ENCODE data around the gene CACNA1F.

CACNA1F gene

DNA sequence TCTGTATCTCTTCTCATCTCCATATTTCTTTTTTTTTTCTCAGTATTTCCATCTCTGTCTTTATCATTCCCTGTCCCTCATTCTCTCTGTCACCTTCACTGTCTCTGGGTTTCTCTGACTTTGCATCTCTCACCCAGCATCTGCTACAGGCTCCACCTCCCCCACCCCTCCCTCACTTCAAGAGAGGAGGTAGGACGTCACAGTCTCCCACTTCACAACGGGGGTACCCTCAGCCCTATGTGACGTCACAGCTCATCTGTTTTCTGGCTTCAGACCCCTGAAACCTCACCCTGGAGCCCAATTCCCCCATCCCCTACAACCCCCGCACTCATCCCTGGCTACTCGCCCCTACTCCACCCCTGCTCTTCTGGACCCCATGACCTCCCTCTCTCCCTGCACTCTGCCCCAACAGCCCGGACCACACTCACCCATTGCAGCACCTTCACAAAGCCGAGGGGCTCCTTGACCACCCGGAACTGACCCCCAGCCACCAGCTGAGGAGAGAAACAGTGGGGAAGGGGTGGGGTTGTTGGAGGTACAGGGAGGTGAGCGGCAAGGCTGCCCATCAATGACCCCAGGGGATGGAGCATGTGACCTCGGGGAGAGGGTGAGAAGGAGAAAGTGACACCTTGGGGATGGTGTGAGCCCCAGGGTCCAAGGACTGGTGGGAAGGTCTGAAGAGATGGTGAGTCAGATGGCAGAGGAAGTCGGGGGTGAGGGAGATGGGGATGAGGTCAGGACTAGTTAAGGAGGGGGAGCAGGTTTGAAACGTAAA is 34.4 kb downstream of the CACNA1F start:
- no peak for DNase-seq (ENCODE audit: low read depth in 1 of 2, low spot score in 1 of 2)
- H3K27ac ChIP-seq (replicated peaks): no peak overlapping the region
- H3K4me3 ChIP-seq (replicated peaks; ENCODE audit: insufficient read depth, low read length): no peak overlapping the region
- H3K27me3 ChIP-seq (ENCODE audit: insufficient read depth, poor library complexity, severe bottlenecking): no peaks in the 10 kb centered on the region
- TF ChIP-seq GABPA (IDR thresholded peaks at IDR 0.05; ENCODE audit: low read depth) (no peak), POLR2AphosphoS5 (IDR thresholded peaks at IDR 0.05; ENCODE audit: low read depth) (no peak), SPI1 (IDR thresholded peaks at IDR 0.05; ENCODE audit: borderline replicate concordance, low read depth) (no peak)
- TF ChIP-seq, protein P1, sequence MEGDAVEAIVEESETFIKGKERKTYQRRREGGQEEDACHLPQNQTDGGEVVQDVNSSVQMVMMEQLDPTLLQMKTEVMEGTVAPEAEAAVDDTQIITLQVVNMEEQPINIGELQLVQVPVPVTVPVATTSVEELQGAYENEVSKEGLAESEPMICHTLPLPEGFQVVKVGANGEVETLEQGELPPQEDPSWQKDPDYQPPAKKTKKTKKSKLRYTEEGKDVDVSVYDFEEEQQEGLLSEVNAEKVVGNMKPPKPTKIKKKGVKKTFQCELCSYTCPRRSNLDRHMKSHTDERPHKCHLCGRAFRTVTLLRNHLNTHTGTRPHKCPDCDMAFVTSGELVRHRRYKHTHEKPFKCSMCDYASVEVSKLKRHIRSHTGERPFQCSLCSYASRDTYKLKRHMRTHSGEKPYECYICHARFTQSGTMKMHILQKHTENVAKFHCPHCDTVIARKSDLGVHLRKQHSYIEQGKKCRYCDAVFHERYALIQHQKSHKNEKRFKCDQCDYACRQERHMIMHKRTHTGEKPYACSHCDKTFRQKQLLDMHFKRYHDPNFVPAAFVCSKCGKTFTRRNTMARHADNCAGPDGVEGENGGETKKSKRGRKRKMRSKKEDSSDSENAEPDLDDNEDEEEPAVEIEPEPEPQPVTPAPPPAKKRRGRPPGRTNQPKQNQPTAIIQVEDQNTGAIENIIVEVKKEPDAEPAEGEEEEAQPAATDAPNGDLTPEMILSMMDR (IDR thresholded peaks at IDR 0.05; ENCODE audit: insufficient read depth, low read length): no peak
- TF ChIP-seq, protein P2, sequence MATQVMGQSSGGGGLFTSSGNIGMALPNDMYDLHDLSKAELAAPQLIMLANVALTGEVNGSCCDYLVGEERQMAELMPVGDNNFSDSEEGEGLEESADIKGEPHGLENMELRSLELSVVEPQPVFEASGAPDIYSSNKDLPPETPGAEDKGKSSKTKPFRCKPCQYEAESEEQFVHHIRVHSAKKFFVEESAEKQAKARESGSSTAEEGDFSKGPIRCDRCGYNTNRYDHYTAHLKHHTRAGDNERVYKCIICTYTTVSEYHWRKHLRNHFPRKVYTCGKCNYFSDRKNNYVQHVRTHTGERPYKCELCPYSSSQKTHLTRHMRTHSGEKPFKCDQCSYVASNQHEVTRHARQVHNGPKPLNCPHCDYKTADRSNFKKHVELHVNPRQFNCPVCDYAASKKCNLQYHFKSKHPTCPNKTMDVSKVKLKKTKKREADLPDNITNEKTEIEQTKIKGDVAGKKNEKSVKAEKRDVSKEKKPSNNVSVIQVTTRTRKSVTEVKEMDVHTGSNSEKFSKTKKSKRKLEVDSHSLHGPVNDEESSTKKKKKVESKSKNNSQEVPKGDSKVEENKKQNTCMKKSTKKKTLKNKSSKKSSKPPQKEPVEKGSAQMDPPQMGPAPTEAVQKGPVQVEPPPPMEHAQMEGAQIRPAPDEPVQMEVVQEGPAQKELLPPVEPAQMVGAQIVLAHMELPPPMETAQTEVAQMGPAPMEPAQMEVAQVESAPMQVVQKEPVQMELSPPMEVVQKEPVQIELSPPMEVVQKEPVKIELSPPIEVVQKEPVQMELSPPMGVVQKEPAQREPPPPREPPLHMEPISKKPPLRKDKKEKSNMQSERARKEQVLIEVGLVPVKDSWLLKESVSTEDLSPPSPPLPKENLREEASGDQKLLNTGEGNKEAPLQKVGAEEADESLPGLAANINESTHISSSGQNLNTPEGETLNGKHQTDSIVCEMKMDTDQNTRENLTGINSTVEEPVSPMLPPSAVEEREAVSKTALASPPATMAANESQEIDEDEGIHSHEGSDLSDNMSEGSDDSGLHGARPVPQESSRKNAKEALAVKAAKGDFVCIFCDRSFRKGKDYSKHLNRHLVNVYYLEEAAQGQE (IDR thresholded peaks at IDR 0.05; ENCODE audit: insufficient replicate concordance, low read depth): no peak

DNA sequence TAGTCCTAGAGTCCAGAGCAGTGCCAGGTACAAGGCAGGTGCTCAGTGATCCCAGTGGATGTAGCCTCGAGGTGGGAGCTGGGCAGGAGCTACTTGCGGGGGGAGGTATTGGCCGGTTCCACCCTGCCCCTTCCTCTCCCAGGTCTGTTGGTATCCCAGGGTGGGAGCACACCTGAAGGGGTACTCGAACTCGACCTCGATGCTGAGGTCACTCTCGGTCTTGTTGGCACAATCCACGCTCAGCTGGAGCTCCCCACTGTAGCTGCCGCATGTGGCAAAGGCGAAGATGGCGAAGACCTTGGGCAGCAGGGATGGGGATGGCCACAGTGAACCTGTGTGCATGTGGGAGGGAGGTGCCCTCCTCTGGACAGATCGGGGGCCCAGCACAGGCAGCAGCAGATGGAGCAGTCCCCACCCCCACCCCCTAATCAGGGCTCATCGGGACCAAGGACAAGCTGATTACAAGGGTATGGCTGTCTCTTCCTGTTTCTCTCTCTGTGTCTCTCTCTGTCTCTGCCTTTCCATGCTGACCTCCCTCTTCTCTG is 35.5 kb downstream of the CACNA1F start:
- no peaks in the 10 kb centered on the region for H3K27me3 ChIP-seq (ENCODE audit: insufficient read depth, poor library complexity, severe bottlenecking)

DNA sequence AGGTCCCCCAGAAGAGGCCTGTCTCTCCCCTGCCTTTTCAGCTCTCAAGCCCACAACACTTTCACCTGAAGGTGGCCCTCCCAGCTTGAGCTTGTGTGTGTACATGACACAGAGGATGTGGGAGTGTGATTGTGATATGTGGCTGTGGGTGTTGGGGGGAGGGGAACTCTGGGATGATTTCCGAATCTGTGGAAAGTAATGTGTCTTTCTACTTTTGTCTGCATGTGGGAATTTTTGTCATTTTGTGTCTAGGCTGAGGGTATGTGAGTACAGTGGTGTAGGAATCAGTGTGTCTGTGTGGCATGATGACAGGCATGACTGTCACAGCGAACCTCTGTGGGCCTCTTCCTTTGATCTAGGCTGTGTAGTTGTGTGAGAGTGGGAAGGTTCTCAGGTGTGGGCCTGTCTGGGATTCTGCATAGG is 39.6 kb downstream of the CACNA1F start:
- no peak for DNase-seq (ENCODE audit: low read depth in 1 of 2, low spot score in 1 of 2)
- Histone ChIP-seq H3K27ac (replicated peaks) (no peak overlapping the region), H3K4me3 (replicated peaks; ENCODE audit: insufficient read depth, low read length) (no peak overlapping the region), H3K27me3 (ENCODE audit: insufficient read depth, poor library complexity, severe bottlenecking) (no peaks in the 10 kb centered on the region)
- TF ChIP-seq, protein P1 (IDR thresholded peaks at IDR 0.05; ENCODE audit: insufficient read depth, low read length): no peak
- TF ChIP-seq, protein P2 (IDR thresholded peaks at IDR 0.05; ENCODE audit: insufficient replicate concordance, low read depth): no peak
- no peak for TF ChIP-seq GABPA (IDR thresholded peaks at IDR 0.05; ENCODE audit: low read depth)
- TF ChIP-seq POLR2AphosphoS5 (IDR thresholded peaks at IDR 0.05; ENCODE audit: low read depth): no peak
- no peak for TF ChIP-seq SPI1 (IDR thresholded peaks at IDR 0.05; ENCODE audit: borderline replicate concordance, low read depth)

More for the DNA sequence above, 35.5 kb downstream of the CACNA1F start:
- no peak for DNase-seq (ENCODE audit: low read depth in 1 of 2, low spot score in 1 of 2)
- no peak overlapping the region for H3K27ac ChIP-seq (replicated peaks)
- TF ChIP-seq POLR2AphosphoS5 (IDR thresholded peaks at IDR 0.05; ENCODE audit: low read depth) (no peak), GABPA (IDR thresholded peaks at IDR 0.05; ENCODE audit: low read depth) (no peak), SPI1 (IDR thresholded peaks at IDR 0.05; ENCODE audit: borderline replicate concordance, low read depth) (no peak)
- TF ChIP-seq, protein P2 (IDR thresholded peaks at IDR 0.05; ENCODE audit: insufficient replicate concordance, low read depth): no peak
- TF ChIP-seq, protein P1 (IDR thresholded peaks at IDR 0.05; ENCODE audit: insufficient read depth, low read length): no peak
- no peak overlapping the region for H3K4me3 ChIP-seq (replicated peaks; ENCODE audit: insufficient read depth, low read length)

Data from HL-60 (cell line).